Measurements from ENCODE around the gene ATM.

ATM gene

GRCh38 chr11:108388576-108388975, 165.7 kb downstream of the ATM start:
- ATAC-seq: no peak
- TF ChIP-seq ESRRG (CRISPR knock-in tag; IDR thresholded peaks at IDR 0.05) (no peak), TCF4 (CRISPR knock-in tag; IDR thresholded peaks at IDR 0.05; ENCODE audit: borderline replicate concordance) (no peak), OSR1 (CRISPR knock-in tag; IDR thresholded peaks at IDR 0.05) (no peak), POU6F1 (CRISPR knock-in tag; IDR thresholded peaks at IDR 0.05; ENCODE audit: borderline replicate concordance, low read depth) (no peak), PATZ1 (CRISPR knock-in tag; IDR thresholded peaks at IDR 0.05; ENCODE audit: borderline replicate concordance) (no peak), CSDC2 (CRISPR knock-in tag; IDR thresholded peaks at IDR 0.05) (no peak), ZNF70 (CRISPR knock-in tag; IDR thresholded peaks at IDR 0.05) (no peak), TOX (CRISPR knock-in tag; IDR thresholded peaks at IDR 0.05; ENCODE audit: borderline replicate concordance) (no peak), BACH2 (CRISPR knock-in tag; IDR thresholded peaks at IDR 0.05; ENCODE audit: borderline replicate concordance) (no peak)

- TF ChIP-seq OSR1 (CRISPR knock-in tag; IDR thresholded peaks at IDR 0.05) (no peak), ARNTL (CRISPR knock-in tag; IDR thresholded peaks at IDR 0.05; ENCODE audit: borderline replicate concordance, low read depth) (no peak), ZC3H10 (CRISPR knock-in tag; IDR thresholded peaks at IDR 0.05) (no peak), TCF4 (CRISPR knock-in tag; IDR thresholded peaks at IDR 0.05; ENCODE audit: borderline replicate concordance) (no peak), RARB (CRISPR knock-in tag; IDR thresholded peaks at IDR 0.05) (no peak), CSRNP3 (CRISPR knock-in tag; IDR thresholded peaks at IDR 0.05) (no peak), CSDC2 (CRISPR knock-in tag; IDR thresholded peaks at IDR 0.05) (no peak), ISL1 (CRISPR knock-in tag; IDR thresholded peaks at IDR 0.05) (no peak), SNAI2 (CRISPR knock-in tag; IDR thresholded peaks at IDR 0.05) (no peak), TOX (CRISPR knock-in tag; IDR thresholded peaks at IDR 0.05; ENCODE audit: borderline replicate concordance) (no peak), GLIS3 (CRISPR knock-in tag; IDR thresholded peaks at IDR 0.05) (no peak), TSHZ2 (CRISPR knock-in tag; IDR thresholded peaks at IDR 0.05) (no peak), PPARA (CRISPR knock-in tag; IDR thresholded peaks at IDR 0.05; ENCODE audit: borderline replicate concordance) (no peak), ZNF8 (CRISPR knock-in tag; IDR thresholded peaks at IDR 0.05) (no peak), ZFP3 (CRISPR knock-in tag; IDR thresholded peaks at IDR 0.05) (no peak), ZNF70 (CRISPR knock-in tag; IDR thresholded peaks at IDR 0.05) (no peak), POU6F1 (CRISPR knock-in tag; IDR thresholded peaks at IDR 0.05; ENCODE audit: borderline replicate concordance, low read depth) (no peak), ZNF565 (CRISPR knock-in tag; conservative IDR thresholded peaks at IDR 0.05; ENCODE audit: low read depth) (no peak)
- no peak for ATAC-seq
Measured at GRCh38 chr11:108392353-108392752, 169.5 kb downstream of the ATM start.

- no peak for ATAC-seq
- TF ChIP-seq CREB5 (CRISPR knock-in tag; IDR thresholded peaks at IDR 0.05; ENCODE audit: low read depth) (no peak), OSR1 (CRISPR knock-in tag; IDR thresholded peaks at IDR 0.05) (no peak), POU6F1 (CRISPR knock-in tag; IDR thresholded peaks at IDR 0.05; ENCODE audit: borderline replicate concordance, low read depth) (no peak), ZNF8 (CRISPR knock-in tag; IDR thresholded peaks at IDR 0.05) (no peak), ZNF70 (CRISPR knock-in tag; IDR thresholded peaks at IDR 0.05) (no peak), SNAI2 (CRISPR knock-in tag; IDR thresholded peaks at IDR 0.05) (no peak), TCF4 (CRISPR knock-in tag; IDR thresholded peaks at IDR 0.05; ENCODE audit: borderline replicate concordance) (no peak), CSRNP3 (CRISPR knock-in tag; IDR thresholded peaks at IDR 0.05) (no peak), ISL1 (CRISPR knock-in tag; IDR thresholded peaks at IDR 0.05) (no peak), ARNTL (CRISPR knock-in tag; IDR thresholded peaks at IDR 0.05; ENCODE audit: borderline replicate concordance, low read depth) (no peak), RARB (CRISPR knock-in tag; IDR thresholded peaks at IDR 0.05) (no peak)
Measured at GRCh38 chr11:108393046-108393445, 170.2 kb downstream of the ATM start.

All from SK-N-SH treated with all-trans-retinoic acid at 6 μM for 48 hours (cell line).